Activated gamma-delta T cell treated with anti-CD3 and anti-CD28 coated beads, Interleukin-2, amount 50 U/mL, for 16 hours (primary cell): Measurements from ENCODE around the gene CYP2U1.

Experiments
- DNase-seq: peaks from one replicate; pipeline ENCODE4 v3.0.0-alpha.2; 2020; ENCODE audit warnings: low read depth

The CYP2U1 gene

DNA sequence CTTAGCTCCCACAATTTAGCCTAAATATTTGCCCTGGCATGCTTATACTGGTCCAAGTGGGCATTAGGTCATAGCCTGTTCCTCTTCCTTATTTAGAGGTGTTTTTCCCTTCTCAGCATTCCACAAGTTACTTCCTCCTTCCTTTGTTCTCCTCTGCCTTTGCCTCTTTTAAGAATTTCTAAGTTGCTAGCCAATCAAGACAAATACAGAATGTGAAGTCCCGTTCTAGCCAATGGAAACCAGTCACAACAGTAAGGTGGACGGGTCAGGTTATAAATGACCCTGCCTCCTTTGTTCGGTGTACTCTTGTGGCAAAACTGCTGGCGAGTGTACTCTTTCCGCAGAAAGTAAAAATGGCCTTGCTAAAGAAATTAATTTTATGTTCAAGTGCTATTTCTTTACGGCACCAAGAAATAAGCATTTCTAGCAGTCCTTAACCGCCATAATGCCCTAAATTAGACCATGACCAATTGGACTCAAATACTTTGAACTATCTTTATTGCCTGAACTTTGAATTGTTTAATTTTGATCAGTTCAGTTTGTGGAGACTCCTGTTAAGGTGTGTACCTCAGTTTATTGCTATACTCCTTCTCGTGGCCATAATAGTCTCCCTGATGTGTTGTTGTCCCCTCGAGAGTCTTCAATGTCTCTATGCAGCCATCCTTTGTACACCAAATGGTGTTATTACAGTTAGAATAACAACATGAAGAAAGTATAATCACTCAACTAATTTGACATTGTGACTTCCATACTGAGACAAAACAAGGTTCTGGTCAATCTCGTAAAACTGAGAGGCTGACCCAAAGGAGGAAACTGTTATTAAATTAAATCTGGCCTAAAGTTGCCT is 56.8 kb downstream of the CYP2U1 start:
- DNase-seq: no peak

DNA sequence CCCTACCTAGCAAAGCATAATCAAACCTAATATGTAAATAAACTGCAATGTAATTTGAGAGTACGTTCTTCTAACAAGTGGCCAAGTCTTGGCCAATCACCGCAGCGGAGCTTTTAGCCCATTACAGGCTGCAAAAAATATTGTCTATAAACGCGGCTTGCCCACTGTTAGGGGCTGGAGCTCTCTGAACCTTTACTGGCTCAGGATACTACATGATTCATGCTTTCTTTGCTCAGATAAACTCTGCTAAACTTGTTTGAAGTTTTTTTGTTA is 57.4 kb downstream of the CYP2U1 start:
- DNase-seq: no peak

GRCh38 chr4:107989162-107989536 is 57.8 kb downstream of the CYP2U1 start:
- DNase-seq: no peak

- DNase-seq: peak; percentile 89
Measured at GRCh38 chr4:107989537-107990386, 58.4 kb downstream of the CYP2U1 start, which contains the start of gene HADH. Gene HADH (plus strand): TSS chr4:107989889. CDS start chr4:107989933, 44 bp downstream.

DNA sequence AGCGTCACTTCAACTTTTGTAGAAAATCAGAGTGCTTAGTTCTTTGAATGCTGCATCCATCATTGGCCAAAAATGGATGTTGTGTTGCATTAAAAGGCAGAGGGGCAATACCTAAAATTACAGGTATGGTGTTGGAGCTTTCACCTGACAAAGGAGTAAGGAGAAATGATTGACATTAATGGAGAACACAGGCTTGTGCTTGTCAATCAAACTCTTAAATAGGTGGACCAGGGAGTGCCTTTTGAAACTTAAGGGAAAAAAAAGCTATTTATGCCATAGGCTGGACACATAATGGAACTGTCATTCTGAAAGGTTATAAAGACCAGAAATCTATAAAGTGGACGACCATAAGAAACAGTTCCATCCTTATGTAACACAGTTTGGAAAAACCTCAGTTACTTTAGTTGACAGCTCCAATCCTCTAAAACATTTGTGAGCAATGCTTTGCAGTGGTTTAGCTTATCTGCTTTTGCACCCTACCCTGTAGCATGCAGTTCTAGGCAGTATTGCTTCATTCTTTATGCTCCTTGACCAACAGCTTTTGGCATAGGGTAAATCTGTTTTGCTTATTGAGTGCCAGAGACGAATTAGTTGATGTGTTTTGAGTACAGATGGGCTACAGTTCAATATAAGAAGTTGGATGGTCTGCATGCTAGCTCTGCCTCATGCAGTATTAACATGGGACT is 60.7 kb downstream of the CYP2U1 start:
- no peak for DNase-seq

DNA sequence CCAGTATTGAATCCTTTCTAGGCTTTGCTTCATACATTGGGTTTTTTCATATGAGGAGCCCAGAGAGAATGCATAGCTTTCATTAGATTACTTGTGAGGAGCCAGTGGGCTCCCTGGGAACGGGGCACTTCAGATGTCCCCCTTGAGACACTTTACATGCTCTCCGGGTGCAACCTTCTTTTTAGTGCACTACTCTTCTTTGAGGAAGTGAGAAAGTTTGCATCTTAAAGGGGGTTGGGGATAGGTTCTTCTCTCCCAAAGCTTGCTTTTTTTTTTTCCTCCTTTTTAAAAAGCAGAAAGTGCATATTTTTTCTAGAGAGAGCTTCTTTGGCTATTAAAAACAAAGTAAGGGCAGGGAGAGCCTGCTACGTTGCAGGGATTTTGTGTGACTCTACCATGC is 62.6 kb downstream of the CYP2U1 start:
- no peak for DNase-seq

- DNase-seq: no peak
Measured at GRCh38 chr4:107994894-107995293, 63.5 kb downstream of the CYP2U1 start.

DNA sequence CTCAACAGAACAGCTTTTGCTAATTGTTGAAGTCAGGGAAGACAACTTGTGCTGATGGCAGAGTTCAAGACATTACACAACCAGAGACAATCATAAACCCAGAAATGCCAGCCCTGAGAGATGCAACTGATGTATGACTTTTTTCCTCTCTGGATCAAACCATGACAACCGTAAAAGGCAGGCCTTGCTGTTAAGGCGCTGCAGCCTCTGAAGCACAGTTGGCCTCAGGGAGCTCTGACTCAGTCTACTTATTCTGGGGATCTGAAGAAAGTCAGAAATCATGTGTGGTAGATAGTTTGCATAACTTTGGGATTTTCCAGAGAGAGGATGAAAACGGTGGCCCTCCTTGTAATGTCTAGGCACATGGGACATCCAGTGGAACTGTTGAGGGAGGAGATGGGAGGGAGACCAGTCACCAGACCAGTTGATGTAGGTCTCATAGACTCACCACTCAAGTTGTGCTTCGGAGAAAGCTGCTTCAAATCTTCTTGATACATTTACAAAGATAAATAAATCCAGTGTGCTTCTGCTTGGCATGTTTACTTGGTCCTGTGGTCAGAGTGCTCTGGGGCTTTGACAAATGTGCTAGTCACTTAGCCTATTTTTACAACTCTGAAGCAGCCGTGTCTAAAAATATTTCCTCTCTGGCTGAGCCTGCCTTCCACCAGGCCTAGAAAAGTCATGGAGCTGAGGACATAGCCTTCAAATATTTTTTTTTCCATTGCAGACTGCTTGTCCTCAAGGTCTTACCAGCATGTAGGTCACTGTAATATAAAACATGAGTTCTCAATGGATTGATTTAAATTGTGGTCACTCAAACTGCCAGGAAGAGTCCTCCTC is 65.8 kb downstream of the CYP2U1 start:
- no peak for DNase-seq

- DNase-seq: no peak
Measured at GRCh38 chr4:107997794-107998193, 66.4 kb downstream of the CYP2U1 start.

- no peak for DNase-seq
Measured at GRCh38 chr4:107999932-108000539, 68.7 kb downstream of the CYP2U1 start.

DNA sequence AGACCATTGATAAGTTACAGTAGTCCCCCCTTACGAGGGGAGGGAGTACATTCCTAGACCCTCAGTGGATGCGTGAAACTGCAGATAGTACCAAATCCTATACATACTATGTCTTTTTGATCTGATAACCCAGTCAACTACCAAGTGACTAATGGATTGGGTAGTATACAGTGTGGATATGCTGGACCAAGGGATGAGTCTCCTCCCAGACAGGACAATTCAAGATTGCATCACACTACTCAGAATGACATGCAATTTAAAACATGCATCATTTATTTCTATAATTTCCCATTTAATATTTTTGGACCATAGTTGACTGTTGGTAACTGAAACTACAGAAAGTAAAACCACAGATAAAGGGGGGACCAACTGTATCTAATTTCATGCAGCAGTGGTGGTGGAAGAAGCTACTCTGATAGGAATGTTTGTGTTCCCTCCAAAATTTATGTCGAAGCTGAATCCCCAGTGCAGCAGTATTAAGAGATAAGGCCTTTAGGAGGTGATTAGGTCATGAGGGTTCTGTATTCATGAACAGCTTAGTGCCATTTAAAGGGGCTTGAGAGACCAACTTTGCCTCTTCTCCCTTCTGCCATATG is 70.3 kb downstream of the CYP2U1 start:
- no peak for DNase-seq
